LoVo (cell line): ENCODE results near the gene ZSWIM6.

Source experiments
- DNase-seq: peaks from one replicate; pipeline ENCODE4 v3.0.0-alpha.2; 2016; ENCODE audit warnings: low spot score

The ZSWIM6 gene

DNA sequence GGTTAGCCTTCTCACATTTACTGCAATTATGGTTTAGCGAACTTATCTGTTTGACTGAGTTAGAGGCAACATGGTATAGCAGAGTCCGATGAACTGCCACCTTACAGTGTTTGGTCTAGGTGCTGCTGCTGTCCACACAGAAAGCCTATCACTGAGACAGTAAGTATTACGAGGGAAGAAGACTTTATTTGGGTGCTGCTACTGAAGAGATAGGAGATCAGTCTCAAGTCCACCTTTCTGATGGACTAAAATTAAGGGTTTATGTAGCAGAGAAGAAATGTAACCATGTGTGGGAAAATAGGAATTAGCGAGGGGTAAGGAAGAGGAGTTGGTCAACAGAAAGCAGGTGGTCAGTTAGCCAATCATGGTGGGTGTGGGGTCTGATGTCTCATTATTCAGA is 109.7 kb downstream of the ZSWIM6 start:
- DNase-seq, result no peak

DNA sequence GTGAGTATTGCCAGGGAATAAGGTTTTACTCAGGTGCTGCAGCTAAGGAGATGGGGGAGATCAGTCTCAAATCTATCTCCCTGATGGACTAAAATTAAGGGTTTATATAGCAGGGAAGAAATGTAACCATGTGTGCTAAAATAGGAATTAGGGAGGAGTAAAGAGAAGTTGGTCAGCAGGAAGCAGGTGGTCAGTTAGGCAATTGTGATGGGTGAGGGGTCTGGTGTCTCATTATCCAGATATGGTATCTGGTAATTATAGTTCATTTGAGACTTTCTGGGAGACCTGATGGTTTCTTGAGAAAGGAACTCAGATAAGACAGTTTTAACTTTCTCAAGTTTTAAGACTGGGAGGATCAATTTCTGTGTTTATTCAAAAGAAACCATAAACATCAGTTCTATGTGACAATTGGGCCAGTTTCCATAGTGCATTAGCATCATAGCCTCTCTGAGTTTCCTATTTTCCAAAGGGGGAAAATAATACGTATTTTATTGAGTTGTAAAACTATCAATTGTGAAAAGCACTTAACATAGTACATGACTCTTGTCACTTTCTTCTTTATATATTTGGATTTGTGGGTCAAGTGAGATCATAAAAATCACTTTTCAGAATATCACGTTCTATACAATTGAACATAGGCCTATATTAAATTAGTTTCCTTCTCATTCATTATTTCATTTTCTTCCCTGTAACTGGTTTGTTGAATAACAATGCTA is 115.9 kb downstream of the ZSWIM6 start:
- no peak for DNase-seq

DNA sequence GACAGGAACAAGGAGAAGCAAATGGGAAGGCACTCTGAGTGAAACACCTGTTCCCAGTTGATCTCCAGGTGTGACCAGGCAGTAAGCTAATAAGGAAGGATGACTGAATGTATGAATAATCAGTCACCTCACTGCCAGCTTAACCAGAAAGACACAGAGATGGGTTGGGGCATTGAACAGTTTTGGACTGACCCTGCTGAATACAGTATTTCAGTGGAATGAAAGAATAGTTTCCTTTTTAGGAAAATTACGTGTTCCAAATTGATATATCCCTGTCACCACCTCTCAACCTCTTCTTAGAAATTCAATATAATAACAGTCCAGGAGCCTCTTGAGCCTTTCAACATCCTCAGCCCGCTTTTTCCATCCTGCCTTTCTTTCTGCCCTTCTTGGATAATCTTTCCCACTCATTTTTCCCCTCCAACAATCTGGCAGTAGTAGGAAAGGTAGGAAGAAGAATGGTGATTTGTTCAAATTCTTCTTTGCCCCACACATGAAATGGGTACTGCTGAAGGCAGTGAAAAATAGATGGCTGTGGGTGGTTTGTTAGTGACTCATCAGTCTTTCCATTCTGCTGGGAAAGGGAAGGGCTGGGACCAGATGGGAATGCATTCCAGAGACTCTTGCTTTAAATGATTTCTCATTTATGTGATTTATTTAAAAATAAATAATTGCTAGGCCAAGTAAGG is 117.9 kb downstream of the ZSWIM6 start:
- peak; percentile 67 for DNase-seq

DNA sequence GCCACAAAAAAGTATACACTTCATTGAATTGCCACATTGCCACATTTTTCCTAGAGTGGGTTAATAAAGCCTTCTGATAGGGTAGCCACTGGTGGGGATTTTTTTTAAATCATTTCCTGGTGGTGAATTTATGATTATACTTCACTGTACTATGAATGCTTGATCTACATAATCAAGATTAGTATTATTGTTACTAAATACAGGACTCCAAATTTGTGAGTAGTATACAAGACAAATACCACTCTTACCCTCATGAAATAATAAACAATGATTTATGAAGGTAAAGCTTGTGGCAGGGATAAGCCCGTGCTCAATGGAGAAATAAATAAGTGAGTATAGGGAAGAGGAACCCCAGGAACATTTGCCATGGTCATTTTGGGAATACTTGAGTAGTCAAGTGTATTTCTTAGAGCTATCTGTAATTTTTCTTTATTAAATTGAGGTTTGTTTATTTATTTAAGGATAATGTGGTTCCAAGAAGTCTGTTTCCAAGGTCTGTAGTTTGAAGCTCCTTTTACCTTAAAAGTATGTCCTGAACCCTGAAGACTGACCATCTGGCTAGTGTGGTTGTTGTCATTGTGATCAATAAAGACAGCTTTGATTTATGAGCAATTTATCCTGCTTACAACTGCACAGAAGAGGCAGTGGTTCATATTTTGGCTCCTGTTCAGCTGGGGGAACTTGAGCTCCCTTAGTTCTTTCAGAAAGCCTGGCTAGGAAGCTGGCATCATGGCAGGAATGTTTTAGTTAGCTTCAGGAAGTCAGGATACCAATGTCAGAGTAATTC is 118.6 kb downstream of the ZSWIM6 start:
- DNase-seq, result peak; percentile 3

DNA sequence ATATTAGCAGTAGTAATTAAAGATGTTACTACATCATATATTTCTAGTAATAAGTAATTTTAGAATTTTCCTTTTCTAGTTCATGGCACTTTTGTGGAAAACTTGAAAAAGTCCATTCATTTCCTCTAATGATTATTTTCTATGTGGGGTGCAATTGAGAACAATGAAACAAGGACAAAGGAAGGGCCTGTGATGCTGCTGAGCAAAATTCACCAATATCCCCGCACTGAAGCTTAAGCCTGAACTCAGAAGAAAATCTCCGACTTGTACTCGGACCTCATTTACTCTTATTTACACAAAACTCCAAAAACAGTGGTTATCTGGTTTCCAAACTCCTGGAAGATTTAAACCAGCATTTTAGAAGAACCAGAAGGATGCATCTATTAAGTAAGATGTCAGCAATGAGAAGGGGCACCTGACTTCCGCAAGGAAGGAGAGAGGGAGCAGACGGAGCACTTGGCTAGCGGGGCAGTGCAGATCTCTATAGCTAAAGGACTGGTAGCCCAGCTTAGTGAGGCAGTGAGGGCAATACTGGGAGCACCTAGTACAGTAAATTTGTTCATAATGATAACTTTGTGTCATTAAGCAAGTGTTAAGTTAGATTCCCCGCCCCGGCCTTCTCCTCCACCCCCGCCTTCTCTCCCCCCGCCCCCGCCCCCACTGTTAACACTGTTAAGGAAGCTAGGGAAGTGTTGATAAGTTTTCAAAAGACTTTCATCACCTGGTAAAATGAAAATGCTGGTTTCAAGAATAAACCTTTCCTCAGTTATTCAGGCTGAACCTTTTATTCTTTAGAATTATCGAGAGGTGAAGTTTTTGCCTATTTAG is 123.3 kb downstream of the ZSWIM6 start:
- DNase-seq, result no peak

DNA sequence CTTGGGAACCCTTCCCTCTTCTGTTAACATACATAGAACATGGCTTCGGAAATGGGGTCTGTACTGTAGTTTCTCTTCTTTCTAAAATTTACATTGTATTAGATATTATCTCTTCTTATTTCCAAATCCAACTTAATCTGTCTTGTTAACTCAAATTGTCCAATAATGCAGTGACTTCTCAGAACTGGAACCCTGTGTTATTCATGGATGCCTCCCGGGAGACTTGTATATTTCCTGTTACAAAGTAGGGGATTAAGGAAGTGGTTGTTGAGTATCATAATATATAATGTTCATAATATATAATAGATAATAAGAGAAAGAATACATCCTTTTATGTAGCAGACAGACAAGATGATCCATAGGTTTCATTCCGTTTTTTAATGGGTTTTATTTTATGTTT is 128.4 kb downstream of the ZSWIM6 start:
- DNase-seq, result no peak

DNA sequence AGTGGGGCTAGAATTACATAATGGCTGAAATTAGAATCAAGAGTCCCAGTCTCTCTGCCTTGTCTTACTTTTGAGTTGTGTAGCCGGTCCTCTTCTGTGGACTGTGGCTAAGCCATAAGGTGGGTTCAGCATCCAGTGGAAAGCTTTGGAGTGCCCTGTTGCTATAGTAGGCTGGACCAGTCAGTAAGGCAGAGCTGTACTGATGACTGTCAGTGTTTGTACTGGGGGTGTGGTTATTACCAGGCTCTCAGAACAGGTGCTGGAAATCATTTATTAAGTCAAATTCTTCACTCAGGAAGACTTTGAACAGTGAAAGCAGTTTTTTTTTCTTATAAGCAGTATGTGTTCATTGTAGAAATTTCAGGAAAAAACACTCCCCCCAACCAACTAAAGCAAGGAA is 129.4 kb downstream of the ZSWIM6 start:
- no peak for DNase-seq

DNA sequence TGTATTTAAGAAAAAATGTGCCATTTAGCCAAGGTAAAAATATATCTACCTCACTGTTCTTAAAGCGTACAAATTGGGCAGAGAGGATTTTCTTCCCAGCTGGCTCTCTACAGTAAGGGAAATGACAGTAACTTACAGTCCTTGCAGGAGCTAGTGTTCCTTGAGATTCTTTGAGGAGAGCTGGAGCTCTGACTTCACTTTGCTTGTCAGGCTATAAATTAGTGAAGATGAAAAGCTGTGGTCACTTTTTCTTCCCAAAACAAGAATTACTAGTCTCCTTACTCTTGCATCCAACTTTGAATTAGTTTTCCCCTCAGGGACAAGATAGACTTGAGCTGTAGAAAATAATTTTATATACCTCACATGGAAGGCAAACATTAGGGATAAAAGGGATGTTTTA is 129.9 kb downstream of the ZSWIM6 start:
- no peak for DNase-seq

DNA sequence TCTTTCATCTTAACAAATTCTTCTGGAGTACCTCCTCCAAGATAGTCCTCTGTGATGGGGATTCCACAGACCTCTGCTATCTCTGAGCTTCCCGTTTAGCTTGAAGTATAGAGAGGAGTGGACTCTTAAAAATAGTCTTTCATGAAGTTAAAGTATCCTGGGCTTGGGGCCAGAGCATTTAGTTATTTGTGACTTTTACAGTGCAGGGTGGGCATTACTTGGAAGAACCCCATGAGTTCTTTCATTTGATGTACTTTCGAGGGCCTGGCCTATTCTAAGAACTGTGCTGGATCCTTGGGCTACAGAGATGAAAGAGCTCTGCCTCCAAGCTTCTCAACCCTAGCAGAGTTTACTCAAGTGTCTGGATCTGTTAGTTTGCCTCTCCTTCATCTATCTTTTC is 131.5 kb downstream of the ZSWIM6 start:
- no peak for DNase-seq

DNA sequence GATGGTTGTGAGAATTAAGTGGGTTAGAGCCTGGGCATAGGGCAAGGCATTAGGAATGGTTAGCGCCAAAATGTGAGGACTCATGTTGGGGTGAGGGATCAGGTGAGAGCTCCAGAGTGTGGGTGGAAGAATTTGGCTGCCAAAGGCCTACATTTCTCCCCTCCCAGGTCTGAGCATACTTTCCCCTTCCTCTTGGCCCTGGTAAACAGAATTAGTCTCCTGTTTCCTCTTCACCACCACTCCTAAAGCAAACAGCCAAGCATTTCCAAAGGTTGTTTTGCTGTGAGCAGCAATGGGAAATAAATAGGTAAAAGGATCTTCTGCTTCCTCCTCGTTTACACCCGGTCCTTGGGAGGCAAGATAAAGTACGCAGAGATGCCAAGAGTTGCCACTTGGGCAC is 132.5 kb downstream of the ZSWIM6 start:
- no peak for DNase-seq

DNA sequence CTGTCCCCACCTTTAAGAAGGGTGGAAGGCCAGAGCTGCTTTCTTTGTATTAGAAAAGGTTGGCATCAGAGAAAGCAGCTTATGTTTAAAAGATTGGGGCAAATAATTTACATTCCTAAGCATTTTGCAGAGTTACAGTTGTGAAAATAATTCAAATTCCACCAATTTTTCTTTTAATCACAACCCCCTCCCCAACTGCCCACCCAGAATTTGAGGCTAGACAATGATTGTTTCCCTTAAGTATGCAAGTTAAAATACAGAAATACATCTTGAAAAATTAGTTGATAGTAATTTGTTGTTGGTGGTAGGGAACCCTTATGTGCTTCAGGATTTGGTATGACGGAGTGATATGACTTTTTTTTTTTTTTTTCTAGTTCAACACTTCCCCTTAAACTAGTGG is 133.0 kb downstream of the ZSWIM6 start:
- DNase-seq, result no peak

DNA sequence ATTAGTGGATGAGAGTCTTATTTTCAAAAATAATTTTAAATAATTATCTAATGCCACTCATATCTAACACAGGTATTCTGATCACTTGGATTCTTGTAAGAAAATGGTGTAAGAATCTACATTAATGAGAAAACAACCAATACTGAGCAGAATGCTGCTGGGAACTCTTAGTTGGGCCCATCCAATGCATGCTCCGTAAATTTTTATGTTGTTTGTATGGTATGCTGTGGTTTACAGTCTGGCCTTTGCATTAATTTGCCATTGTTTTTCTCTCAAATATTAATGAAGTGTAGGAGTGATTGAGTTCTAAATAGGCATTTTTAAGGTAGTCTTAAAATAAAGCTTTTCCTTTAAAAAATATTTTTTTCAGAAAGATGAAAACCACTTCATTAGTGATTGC is 133.4 kb downstream of the ZSWIM6 start:
- no peak for DNase-seq

DNA sequence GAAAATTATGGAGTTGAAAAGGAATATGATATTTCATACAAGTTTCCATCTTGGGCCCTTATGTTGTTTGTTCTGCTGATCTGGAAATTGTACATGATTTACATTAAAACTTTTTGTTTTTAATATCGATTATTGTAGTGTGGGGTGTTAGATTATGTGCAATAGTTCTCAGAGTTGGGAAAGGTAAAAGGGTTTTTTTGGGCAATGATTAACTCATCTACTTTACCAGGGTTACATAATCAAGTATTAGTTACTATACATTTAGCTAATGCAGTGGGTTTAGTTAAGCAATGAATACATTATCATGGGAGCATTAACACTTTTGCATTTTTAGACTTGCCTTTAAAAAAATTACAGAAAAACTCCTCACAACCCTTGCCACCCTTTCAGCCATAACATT is 134.0 kb downstream of the ZSWIM6 start:
- no peak for DNase-seq

DNA sequence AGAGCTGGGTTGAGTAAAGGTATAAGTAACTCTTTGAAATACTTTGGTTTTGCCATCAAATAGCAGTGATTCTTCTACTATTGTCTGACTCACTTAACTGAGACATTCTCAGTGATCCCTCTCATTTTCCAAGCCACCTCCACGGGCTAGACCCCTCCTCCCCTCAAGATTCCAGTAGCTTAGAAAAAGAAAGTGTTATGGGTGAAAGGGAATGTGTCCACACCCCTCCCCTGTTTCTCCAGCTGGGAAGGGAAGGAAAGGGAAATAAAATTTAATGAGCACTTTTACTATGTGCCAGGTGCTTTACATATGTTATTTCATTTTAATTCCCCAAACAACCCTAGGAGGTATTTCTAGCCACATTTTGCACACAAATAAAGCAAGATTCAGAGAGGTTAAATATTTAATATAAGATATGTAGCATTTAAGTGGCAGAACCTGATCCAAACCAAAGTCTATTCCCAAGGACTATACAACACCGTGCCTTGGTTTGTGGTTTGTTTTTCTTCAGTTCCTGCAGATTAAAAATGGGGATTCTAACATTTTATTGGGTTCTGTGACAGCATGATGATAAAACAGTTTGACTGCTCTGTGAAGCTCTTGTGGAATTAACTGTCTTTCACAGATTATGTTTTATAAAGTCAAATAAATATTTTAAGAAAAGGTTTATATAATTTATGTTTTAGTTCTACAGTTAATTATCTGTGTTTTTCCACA is 135.9 kb downstream of the ZSWIM6 start:
- peak; percentile 19 for DNase-seq

DNA sequence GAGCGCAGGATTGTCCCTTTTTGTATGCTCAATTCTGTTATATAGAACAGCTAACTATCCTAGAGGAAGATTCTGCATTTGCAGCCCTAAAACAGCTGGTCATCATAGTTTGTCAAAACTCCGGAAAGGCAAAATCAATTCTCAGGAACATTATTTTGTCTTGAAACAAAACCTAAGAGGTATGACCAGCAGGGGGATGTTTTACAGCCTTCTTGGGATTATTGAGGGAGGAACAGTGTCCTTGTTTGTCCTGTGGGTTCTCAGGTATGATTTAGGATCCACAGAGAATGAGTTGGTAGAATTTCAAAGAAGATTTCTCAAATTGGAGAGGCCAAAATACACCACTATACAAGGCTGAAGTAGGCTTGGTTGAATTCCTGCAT is 136.4 kb downstream of the ZSWIM6 start:
- DNase-seq, result no peak

DNA sequence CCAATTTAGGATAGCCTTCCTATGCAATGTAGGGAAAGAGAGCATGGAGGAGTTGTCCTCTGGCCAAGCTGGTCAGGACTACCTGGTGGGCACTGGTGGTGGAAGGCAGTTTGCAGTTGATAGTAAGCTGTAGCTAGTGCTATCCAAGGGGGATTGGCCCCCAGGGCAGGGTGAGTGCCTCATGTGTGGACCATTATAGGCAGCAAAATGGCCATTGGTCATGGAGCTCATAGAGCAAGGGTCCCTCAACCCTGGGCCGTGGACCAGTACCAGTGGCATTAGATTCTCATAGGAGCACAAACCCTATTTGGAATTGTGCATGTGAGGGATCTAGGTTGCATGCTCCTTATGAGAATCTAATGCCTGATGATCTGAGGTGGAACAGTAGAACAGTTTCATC is 139.3 kb downstream of the ZSWIM6 start:
- no peak for DNase-seq

DNA sequence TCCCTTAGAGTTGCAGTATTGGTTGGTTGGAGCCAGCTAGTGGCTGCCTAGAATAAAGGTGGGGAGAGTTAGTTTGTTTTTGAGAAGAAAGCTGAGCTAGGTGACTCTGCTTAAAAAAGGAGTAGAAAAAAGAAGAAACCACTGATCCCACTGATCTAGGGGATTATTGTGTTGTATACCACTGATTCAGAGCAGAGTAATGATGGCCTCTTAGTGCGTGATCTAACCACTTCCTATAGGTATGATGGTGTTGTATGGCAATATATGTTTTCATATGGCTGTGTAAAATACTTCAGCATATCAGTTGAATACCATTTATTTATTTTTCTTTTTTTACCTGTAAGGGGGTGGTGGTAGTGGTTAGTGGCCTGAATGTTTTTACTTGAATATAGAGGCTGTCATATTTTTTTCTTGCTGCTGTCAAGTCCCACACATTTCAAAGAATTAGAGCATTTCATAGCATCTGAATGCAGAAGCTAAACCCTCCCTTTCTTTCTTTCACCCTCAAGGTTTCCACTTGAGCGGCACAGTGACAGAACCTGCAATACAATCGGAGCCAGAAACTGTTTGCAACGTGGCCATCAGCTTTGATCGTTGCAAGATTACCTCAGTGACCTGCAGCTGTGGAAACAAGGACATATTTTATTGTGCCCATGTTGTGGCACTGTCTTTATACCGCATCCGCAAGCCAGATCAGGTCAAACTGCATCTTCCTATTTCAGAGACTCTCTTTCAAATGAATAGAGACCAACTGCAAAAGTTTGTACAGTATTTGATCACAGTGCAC is 140.3 kb downstream of the ZSWIM6 start:
- DNase-seq, result no peak

DNA sequence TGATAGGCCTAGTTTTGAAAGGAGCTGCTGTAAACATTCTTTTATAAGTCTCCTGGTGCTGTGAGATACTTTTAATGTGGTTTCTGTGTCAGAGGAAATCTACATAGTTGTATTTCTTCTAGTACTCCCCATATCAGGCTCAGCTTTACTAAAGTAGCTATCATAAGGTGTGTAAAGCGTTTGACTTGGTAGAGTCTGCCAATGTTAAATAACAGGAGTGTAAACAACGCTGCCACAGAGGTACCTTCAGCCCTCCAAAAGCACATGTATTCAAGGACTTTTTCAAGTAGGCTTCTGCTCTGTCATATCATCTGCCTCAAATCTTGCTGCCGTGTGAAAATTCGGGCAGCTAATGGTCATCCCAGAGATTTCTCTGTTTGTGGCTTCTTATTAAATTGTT is 142.7 kb downstream of the ZSWIM6 start:
- DNase-seq, result no peak

DNA sequence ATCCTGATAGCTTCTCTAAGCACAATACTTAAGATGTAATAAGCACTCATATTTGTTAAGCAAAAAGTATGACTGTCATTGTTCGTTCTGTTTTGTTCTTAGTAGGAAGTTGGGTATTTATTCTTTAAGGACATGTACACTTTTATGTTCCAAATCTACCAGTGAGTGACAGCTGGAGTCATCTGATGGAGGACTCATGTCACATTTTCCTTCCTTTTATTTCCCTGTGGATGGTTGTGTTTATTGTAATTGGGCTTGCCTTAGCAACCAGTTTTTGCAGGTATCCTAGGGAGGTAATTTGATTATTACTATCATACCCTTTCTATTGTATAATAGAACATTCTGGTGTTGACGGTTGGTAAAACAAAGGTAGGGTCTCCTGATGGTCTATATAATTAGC is 145.7 kb downstream of the ZSWIM6 start:
- DNase-seq, result no peak

DNA sequence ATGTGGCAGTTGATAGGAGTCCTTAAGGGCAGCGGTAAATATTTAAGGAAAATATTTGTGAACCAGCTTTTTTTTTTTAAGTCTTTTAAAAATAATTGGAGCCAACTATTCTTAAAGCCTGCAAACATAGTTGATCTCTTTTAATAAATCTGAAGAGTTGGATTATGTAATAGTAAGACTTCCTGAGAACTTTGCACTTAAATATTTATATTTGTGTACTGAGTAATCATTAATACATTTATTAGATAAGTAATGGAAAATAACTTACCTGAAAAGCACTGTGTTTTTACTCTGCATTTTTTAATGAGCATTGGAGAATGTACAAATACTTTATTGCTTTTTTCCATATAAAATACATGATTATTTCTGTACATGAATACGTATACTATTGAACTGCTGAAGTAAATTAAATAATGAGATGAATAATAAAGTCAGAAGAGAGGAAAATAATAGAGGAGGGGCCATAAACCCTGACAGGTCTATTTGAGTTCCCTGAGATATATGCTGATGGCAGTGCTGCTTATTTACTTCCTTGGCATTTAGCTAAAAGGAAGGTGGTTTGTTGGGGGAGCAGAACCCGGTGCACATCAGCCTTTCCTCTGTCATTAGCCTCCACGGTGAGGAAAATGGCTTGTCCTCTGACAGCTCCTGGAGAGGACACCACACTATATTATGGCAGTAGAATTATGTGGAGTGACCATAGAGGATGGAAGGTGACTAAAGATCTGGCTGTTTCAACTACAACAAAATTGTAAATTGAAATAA is 148.0 kb downstream of the ZSWIM6 start:
- DNase-seq, result no peak
